ENCODE measurements around the gene ASTN2.

DNA sequence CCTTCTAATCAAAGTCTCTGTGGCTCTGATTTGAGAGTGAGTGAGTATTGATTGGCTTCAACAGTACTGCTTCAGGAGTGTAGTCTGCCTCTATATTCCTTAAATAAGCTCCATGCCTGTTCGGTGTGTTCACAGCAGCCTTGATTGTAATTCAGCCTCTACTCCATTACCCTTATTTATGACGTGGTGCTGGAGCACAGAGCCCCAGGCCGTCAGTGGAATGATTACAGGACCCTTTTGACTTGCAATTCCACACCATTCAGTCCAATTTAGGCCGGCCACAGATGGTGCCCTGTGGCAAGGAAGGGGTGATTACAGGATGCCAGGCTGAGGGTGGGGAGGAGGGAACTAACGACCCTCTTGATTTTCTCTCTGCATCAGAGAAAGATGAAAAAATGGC lies 110.3 kb downstream of the ASTN2 start:
- TF ChIP-seq, protein P1, sequence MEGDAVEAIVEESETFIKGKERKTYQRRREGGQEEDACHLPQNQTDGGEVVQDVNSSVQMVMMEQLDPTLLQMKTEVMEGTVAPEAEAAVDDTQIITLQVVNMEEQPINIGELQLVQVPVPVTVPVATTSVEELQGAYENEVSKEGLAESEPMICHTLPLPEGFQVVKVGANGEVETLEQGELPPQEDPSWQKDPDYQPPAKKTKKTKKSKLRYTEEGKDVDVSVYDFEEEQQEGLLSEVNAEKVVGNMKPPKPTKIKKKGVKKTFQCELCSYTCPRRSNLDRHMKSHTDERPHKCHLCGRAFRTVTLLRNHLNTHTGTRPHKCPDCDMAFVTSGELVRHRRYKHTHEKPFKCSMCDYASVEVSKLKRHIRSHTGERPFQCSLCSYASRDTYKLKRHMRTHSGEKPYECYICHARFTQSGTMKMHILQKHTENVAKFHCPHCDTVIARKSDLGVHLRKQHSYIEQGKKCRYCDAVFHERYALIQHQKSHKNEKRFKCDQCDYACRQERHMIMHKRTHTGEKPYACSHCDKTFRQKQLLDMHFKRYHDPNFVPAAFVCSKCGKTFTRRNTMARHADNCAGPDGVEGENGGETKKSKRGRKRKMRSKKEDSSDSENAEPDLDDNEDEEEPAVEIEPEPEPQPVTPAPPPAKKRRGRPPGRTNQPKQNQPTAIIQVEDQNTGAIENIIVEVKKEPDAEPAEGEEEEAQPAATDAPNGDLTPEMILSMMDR (IDR thresholded peaks at IDR 0.05), result no peak
- no peak for TF ChIP-seq POLR2AphosphoS5 (IDR thresholded peaks at IDR 0.05)
- no peak for TF ChIP-seq POLR2A (IDR thresholded peaks at IDR 0.05)

All from prostate gland (tissue), 2 donors.